Measurements from ENCODE around the gene FOXJ1. TPM values are rescaled to one million over a fixed set of nuclear protein-coding genes. Genes with fewer than 3 reads are reported as not detected.

FOXJ1 gene
- polyA plus RNA-seq, 4 donors, result 0.22 to 0.84 (median 0.63) TPM; not detected in 1

DNA sequence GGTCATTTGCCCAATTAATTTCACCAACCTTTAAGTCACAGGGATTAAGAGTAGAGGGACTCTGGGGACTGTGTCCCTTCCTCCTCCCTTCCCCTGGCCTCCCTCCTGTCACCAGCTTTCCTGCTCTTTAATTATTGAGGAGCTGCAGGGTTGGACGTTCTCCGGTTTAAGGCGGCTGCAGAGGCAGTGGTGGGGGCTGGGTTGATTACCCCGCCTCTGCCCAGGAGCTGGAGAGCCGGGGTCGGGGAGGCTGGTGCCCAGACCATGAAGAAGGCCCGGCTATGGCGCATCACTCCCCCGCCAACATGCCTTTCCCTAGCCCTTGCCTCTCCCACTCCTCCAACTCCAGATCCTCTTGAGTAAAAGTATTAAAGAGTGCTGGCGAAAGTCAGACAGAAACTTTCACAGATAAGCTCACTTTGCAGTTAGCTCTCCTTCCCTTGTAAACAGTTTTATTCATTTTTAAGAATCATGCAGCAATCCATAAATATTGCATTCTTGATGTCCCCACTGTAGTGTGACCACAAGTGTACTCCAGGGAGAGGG lies 1.1 kb upstream of the FOXJ1 start:
- H3K4me1 ChIP-seq (ENCODE audit: control insufficient read depth in 3 of 3, insufficient read depth in 2 of 3, low read depth in 1 of 3, low read length in 2 of 3), result peaks cover 0 to 39% (median 2%) of the 10 kb centered on the region in 3 donors
- DNase-seq (no peak), FAIRE-seq (no peak)
- H3K36me3 ChIP-seq (ENCODE audit: control insufficient read depth in 3 of 3, insufficient read depth in 2 of 3, low read depth in 1 of 3, low read length in 3 of 3), result peaks cover 0 to 20% (median 0%) of the 10 kb centered on the region in 3 donors
- no peak overlapping the region for H3K27ac ChIP-seq (ENCODE audit: low read depth in 1 of 3, low read length in 2 of 3)
- H3K4me3 ChIP-seq (ENCODE audit: low read depth in 1 of 3, low read length in 3 of 3), result no peak overlapping the region
- no peaks in the 10 kb centered on the region for H3K9me3 ChIP-seq (ENCODE audit: control insufficient read depth in 2 of 2, insufficient read depth in 1 of 2, low read depth in 1 of 2, low read length in 1 of 2)
- peaks cover 4 to 43% (median 13%) of the 10 kb centered on the region in 3 donors for H3K27me3 ChIP-seq (ENCODE audit: control insufficient read depth in 3 of 3, insufficient read depth in 3 of 3, low read length in 3 of 3)
- 50 to 67% (median 58%) methylated on average over 10 of the region's 10 CpGs for WGBS, 3 donors

DNA sequence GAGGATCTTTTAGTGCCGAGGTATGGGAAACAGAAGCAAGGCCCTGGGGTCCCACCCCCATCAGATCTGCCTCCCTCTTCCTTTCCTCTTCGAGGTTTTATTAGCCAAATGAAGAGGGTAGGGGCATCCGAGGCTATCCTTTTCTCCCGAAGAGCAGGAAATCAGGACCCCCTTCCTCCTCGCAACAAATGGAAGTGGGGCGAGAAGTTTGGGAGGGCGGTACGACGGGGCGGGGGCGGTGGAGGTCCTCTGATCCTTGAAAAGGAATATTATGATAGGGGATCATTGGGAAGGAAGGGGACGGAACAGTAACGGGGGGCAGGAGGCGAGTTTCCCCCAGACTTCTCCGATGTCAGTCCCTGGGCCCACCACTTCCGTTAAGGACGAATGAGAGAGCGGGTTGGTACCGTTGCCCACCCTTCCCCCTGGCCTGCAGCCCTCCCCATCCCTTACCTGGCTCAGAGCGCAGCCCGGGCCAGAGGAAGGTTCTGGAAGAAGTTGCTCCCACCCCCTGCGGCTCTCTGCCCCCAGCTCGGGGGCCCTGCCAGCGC lies 309 bp downstream of the FOXJ1 start:
- WGBS, 3 donors, result 3 to 5% (median 5%) methylated on average over 20 to 24 of the region's 24 CpGs
- Histone ChIP-seq H3K27ac (ENCODE audit: low read depth in 1 of 3, low read length in 2 of 3) (no peak overlapping the region), H3K27me3 (ENCODE audit: control insufficient read depth in 3 of 3, insufficient read depth in 3 of 3, low read length in 3 of 3) (peaks cover 6 to 45% (median 13%) of the 10 kb centered on the region in 3 donors), H3K4me3 (ENCODE audit: low read depth in 1 of 3, low read length in 3 of 3) (peak overlapping the region in 2 of 3 donors; percentile 40 to 52), H3K4me1 (ENCODE audit: control insufficient read depth in 3 of 3, insufficient read depth in 2 of 3, low read depth in 1 of 3, low read length in 2 of 3) (peaks cover 0 to 39% (median 2%) of the 10 kb centered on the region in 3 donors), H3K36me3 (ENCODE audit: control insufficient read depth in 3 of 3, insufficient read depth in 2 of 3, low read depth in 1 of 3, low read length in 3 of 3) (peaks cover 0 to 10% (median 0%) of the 10 kb centered on the region in 3 donors), H3K9me3 (ENCODE audit: control insufficient read depth in 2 of 2, insufficient read depth in 1 of 2, low read depth in 1 of 2, low read length in 1 of 2) (no peaks in the 10 kb centered on the region)
- FAIRE-seq, result no peak
- no peak for DNase-seq

DNA sequence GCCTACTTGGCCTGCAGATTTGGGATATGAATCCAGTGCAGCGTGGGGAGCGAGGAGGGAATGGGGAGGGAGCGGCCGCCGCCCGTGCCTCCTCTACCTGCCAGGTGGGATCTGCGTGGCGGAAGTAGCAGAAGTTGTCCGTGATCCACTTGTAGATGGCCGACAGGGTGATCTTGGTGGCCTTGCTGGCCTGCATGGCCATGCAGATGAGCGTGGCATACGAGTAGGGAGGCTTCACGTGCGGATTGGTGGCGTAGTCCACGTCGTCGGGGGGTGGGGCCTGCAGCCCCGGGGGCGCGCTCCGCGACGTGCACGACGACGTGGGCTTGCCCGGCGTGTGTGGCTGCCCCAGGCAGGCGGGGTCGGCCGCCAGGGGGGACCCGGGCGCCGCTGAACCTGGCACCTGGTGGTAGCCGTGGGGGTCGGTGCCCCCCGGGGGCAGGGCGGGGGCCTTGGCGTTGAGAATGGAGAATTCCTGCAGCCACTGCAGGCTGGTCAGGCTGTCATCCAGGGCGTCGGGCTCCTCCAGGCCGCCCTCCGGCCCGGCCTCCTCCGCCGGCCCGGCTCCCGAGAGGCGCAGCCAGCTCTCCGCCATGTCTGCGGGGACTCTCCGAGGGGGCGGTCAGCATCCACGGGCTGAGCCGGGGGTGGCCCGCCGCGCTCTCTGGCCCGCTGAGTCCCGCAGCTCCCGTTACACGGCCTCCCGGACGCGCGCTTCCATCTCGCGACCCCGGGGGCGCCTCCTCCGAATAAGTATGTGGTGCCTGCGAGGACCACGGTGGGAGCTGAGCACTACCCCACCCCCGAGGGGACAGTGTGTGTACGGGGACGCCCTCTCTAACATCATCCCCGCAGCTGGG lies 1.0 kb downstream of the FOXJ1 start:
- Histone ChIP-seq H3K27me3 (ENCODE audit: control insufficient read depth in 3 of 3, insufficient read depth in 3 of 3, low read length in 3 of 3) (peaks cover 6 to 47% (median 13%) of the 10 kb centered on the region in 3 donors), H3K9me3 (ENCODE audit: control insufficient read depth in 2 of 2, insufficient read depth in 1 of 2, low read depth in 1 of 2, low read length in 1 of 2) (no peaks in the 10 kb centered on the region), H3K4me3 (ENCODE audit: low read depth in 1 of 3, low read length in 3 of 3) (peak overlapping the region in 1 of 3 donors; percentile 24), H3K27ac (ENCODE audit: low read depth in 1 of 3, low read length in 2 of 3) (no peak overlapping the region), H3K4me1 (ENCODE audit: control insufficient read depth in 3 of 3, insufficient read depth in 2 of 3, low read depth in 1 of 3, low read length in 2 of 3) (peaks cover 0 to 39% (median 2%) of the 10 kb centered on the region in 3 donors), H3K36me3 (ENCODE audit: control insufficient read depth in 3 of 3, insufficient read depth in 2 of 3, low read depth in 1 of 3, low read length in 3 of 3) (peaks cover 0 to 6% (median 0%) of the 10 kb centered on the region in 3 donors)
- no peak for FAIRE-seq
- 24 to 32% (median 28%) methylated on average over 50 to 78 of the region's 78 CpGs for WGBS, 3 donors
- DNase-seq, result peak in 1 of 2 donors; percentile 36

DNA sequence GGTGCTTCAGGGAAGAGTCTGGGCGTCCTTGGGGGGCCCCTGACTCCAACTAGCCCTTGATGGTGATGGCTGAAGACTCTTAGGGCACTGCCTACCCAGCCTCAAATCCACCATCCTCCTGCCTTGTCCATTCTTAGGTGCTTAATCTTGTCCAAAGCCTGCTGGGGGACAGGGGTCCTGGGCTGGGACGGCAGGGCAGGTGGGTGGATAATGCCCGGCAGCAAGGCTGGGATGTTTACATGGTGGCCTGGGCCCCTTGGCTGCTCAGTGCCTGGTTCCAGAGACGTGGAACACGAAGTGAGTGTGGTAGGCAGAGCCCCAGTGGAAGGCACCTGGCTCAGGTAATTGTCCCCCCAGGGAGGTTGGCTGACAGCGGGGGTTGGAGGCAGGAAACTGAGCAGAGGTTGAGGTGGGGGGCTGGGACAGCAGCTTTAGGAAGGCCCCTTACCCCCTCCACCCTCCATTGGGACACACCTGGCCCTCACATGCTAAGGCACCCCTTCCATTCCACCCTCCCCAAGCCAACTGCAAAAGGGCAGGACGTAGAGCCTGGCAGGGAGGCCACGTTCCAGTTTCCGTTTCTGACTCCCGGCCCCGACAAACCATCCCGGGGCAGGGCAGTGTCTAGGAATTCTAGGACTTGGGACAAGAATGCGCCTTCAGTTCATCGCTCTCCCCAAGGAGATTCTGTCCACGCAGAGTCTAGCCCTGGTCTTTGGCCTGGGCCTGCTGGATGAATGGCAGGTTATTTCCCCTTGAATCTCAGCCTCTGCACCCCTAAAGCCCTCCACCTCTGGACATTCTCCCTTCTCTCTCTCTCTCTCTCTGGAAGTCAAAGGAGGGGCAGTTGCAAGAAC lies 1.9 kb downstream of the FOXJ1 start:
- Histone ChIP-seq H3K27ac (ENCODE audit: low read depth in 1 of 3, low read length in 2 of 3) (no peak overlapping the region), H3K4me1 (ENCODE audit: control insufficient read depth in 3 of 3, insufficient read depth in 2 of 3, low read depth in 1 of 3, low read length in 2 of 3) (peaks cover 0 to 39% (median 2%) of the 10 kb centered on the region in 3 donors), H3K4me3 (ENCODE audit: low read depth in 1 of 3, low read length in 3 of 3) (peak overlapping the region in 1 of 3 donors; percentile 3), H3K27me3 (ENCODE audit: control insufficient read depth in 3 of 3, insufficient read depth in 3 of 3, low read length in 3 of 3) (peaks cover 6 to 52% (median 13%) of the 10 kb centered on the region in 3 donors), H3K36me3 (ENCODE audit: control insufficient read depth in 3 of 3, insufficient read depth in 2 of 3, low read depth in 1 of 3, low read length in 3 of 3) (peaks cover 0 to 3% (median 0%) of the 10 kb centered on the region in 3 donors), H3K9me3 (ENCODE audit: control insufficient read depth in 2 of 2, insufficient read depth in 1 of 2, low read depth in 1 of 2, low read length in 1 of 2) (no peaks in the 10 kb centered on the region)
- DNase-seq, result no peak
- FAIRE-seq, result no peak
- WGBS, 3 donors, result 53 to 58% (median 57%) methylated on average over 14 to 15 of the region's 15 CpGs

DNA sequence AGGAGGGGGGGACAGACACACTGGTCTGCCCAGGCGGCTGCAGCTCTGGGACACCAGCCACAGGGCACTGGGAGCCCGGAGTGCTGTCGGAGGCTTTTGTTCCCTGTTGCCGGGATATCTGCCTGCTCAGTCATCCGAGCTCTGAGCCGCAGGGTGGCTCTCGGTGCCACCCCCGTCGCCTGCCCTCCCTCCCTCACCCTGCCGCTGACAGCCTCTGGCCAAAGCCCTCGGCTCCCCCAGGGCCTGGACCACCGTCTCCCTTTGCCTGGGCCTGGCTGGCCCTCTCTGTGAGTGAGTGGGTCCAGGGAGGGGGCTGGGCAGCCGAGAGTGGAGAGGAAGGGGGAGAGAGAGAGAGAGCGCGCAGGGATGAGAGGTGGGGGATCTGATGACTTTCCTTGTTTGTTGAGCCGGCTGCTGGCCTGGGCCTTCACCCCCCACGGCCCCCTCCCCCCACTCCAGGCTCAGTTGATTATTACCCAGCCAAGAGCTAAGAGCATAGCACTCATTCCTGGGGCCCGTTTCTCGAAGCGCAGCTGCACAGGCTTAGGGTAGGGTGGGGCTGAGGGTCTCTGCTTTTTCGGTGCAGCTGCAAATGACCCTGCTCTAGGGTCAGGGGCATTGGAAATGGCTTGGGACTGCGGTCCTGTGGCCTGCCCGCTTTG lies 2.7 kb downstream of the FOXJ1 start:
- 20 to 45% (median 42%) methylated on average over 20 to 23 of the region's 23 CpGs for WGBS, 3 donors
- DNase-seq (peak in 1 of 2 donors; percentile 65), FAIRE-seq (no peak)
- no peak overlapping the region for H3K27ac ChIP-seq (ENCODE audit: low read depth in 1 of 3, low read length in 2 of 3)
- H3K27me3 ChIP-seq (ENCODE audit: control insufficient read depth in 3 of 3, insufficient read depth in 3 of 3, low read length in 3 of 3), result peaks cover 6 to 56% (median 13%) of the 10 kb centered on the region in 3 donors
- H3K4me1 ChIP-seq (ENCODE audit: control insufficient read depth in 3 of 3, insufficient read depth in 2 of 3, low read depth in 1 of 3, low read length in 2 of 3), result peaks cover 0 to 33% (median 2%) of the 10 kb centered on the region in 3 donors
- H3K9me3 ChIP-seq (ENCODE audit: control insufficient read depth in 2 of 2, insufficient read depth in 1 of 2, low read depth in 1 of 2, low read length in 1 of 2), result no peaks in the 10 kb centered on the region
- H3K4me3 ChIP-seq (ENCODE audit: low read depth in 1 of 3, low read length in 3 of 3), result peak overlapping the region in 1 of 3 donors; percentile 3
- peaks cover 0 to 3% (median 0%) of the 10 kb centered on the region in 3 donors for H3K36me3 ChIP-seq (ENCODE audit: control insufficient read depth in 3 of 3, insufficient read depth in 2 of 3, low read depth in 1 of 3, low read length in 3 of 3)

DNA sequence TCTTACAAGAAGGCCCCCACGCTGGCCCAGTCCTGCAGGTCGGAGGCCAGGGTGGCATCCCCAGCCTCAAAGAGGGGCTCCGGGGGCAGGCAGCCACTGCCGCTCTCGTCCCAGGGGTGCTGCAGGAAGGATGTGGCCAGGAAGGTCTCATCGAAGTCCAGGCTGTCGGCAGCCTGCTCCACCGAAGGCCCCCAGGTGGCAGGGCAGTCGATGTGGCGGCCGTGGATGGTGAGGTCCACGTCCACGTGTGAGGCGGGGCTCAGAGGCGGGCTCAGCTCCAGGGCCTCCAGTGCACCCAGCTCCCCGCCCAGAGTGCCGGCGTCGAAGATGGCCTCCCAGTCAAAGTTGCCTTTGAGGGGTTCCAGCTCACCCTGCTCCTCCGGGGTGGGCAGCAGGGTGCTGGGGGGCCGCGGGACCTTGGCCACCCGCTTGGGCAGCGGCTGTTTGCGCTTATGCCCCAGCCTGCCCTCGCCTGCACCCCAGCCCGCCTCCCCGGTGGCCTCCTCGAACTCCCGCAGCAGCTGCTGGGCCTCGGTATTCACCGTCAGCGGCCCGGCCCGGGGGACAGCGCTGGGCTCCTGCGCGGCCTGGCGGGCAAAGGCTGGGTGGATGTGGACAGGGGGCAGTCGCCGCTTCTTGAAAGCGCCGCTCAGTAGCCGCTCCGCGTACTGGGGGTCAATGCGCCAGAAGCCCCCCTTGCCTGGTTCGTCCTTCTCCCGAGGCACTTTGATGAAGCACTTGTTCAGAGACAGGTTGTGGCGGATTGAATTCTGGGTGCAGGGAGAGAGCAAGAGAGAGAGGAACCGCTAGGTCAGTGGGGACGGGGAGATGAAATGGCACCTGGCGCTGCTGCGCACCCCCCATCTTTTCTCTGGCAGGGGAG lies 3.5 kb downstream of the FOXJ1 start:
- no peak overlapping the region for H3K4me3 ChIP-seq (ENCODE audit: low read depth in 1 of 3, low read length in 3 of 3)
- FAIRE-seq (no peak), DNase-seq (no peak)
- H3K9me3 ChIP-seq (ENCODE audit: control insufficient read depth in 2 of 2, insufficient read depth in 1 of 2, low read depth in 1 of 2, low read length in 1 of 2), result no peaks in the 10 kb centered on the region
- H3K4me1 ChIP-seq (ENCODE audit: control insufficient read depth in 3 of 3, insufficient read depth in 2 of 3, low read depth in 1 of 3, low read length in 2 of 3), result peaks cover 0 to 38% (median 2%) of the 10 kb centered on the region in 3 donors
- H3K27ac ChIP-seq (ENCODE audit: low read depth in 1 of 3, low read length in 2 of 3), result no peak overlapping the region
- 65 to 69% (median 68%) methylated on average over 43 to 54 of the region's 54 CpGs for WGBS, 3 donors
- H3K36me3 ChIP-seq (ENCODE audit: control insufficient read depth in 3 of 3, insufficient read depth in 2 of 3, low read depth in 1 of 3, low read length in 3 of 3), result peaks cover 0 to 1% (median 0%) of the 10 kb centered on the region in 3 donors
- peaks cover 6 to 56% (median 13%) of the 10 kb centered on the region in 3 donors for H3K27me3 ChIP-seq (ENCODE audit: control insufficient read depth in 3 of 3, insufficient read depth in 3 of 3, low read length in 3 of 3)

DNA sequence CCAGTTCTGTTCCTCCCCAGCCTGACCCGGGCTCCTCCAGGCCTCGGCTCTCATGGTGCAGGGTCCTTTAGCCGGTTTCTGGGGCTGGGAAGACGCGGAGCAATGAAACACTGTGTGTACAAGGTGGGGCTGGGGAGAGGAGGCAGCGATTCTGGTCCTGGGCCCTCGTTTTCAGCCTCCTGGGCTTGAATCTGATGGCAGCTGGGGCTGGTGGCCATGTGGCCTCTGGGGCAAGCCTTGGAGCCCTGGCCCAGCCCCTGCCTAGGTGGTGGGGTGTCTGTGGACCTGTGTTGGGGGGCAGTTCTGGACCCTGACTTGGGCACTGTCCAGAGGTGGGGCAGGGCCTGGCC lies 4.1 kb downstream of the FOXJ1 start:
- no peaks in the 10 kb centered on the region for H3K36me3 ChIP-seq (ENCODE audit: control insufficient read depth in 3 of 3, insufficient read depth in 2 of 3, low read depth in 1 of 3, low read length in 3 of 3)
- H3K4me3 ChIP-seq (ENCODE audit: low read depth in 1 of 3, low read length in 3 of 3), result no peak overlapping the region
- 54 to 74% (median 70%) methylated on average over 7 of the region's 7 CpGs for WGBS, 3 donors
- no peaks in the 10 kb centered on the region for H3K9me3 ChIP-seq (ENCODE audit: control insufficient read depth in 2 of 2, insufficient read depth in 1 of 2, low read depth in 1 of 2, low read length in 1 of 2)
- H3K27me3 ChIP-seq (ENCODE audit: control insufficient read depth in 3 of 3, insufficient read depth in 3 of 3, low read length in 3 of 3), result peaks cover 6 to 59% (median 13%) of the 10 kb centered on the region in 3 donors
- no peak for FAIRE-seq
- peaks cover 0 to 40% (median 2%) of the 10 kb centered on the region in 3 donors for H3K4me1 ChIP-seq (ENCODE audit: control insufficient read depth in 3 of 3, insufficient read depth in 2 of 3, low read depth in 1 of 3, low read length in 2 of 3)
- DNase-seq, result no peak
- H3K27ac ChIP-seq (ENCODE audit: low read depth in 1 of 3, low read length in 2 of 3), result no peak overlapping the region
